Tibial nerve (tissue), 4 donors: ENCODE data around the gene GAK.

ENCODE experiments used
- EP300 ChIP-seq, 2 donors: sonication (generic); formaldehyde crosslinking; IDR thresholded peaks; one replicate each; pipeline ENCODE4 v1.6.1; 2017; ENCODE audit warnings: antibody characterized with exemption in 2 of 2, mild to moderate bottlenecking in 1 of 2
- TF ChIP-seq, protein P1 (sequence below), 5 experiments: fragments of 200-600 bp in 3 of 5; fragments of 450-650 bp in 2 of 5; sonication (generic) in 3 of 5; IDR thresholded peaks; one replicate each; pipeline ENCODE4 v1.5.1; 2016 to 2019; ENCODE audit warnings: antibody characterized with exemption in 5 of 5, mild to moderate bottlenecking in 3 of 5, moderate library complexity in 2 of 5

DNA sequence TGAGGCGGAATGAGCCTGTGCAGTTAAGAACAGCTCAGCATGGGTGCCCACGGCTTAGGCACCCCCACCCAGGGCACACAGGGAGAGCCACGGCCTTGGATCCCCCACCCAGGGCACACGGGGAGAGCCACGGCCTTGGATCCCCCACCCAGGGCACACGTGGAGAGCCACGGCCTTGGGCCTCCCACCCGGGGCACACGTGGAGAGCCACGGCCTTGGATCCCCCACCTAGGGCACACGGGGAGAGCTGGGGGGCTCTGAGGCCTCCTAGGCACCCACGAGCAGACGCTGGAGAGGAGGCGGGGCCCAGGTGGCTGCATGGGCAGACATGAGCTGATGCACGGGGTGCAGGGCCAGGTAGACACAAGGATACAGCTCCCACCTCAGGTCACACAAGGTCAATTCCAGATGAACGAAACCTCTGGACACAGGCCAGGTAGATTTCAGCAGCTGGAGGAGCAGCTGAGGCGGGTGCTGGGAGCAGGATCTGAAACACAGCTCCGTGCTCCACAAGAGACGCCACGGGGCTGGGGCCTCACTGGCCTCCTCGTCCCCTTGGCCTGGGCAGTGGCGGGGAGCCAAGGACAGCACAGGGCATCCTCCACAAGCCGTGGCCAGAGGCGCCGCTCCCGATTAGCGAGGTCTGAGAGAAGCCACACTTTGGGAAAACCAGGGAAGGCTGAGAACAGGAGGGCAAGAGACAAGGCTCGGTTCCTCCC is 30.8 kb downstream of the GAK start:
- no peak for TF ChIP-seq EP300 (IDR thresholded peaks at IDR 0.05)
- TF ChIP-seq, protein P1, sequence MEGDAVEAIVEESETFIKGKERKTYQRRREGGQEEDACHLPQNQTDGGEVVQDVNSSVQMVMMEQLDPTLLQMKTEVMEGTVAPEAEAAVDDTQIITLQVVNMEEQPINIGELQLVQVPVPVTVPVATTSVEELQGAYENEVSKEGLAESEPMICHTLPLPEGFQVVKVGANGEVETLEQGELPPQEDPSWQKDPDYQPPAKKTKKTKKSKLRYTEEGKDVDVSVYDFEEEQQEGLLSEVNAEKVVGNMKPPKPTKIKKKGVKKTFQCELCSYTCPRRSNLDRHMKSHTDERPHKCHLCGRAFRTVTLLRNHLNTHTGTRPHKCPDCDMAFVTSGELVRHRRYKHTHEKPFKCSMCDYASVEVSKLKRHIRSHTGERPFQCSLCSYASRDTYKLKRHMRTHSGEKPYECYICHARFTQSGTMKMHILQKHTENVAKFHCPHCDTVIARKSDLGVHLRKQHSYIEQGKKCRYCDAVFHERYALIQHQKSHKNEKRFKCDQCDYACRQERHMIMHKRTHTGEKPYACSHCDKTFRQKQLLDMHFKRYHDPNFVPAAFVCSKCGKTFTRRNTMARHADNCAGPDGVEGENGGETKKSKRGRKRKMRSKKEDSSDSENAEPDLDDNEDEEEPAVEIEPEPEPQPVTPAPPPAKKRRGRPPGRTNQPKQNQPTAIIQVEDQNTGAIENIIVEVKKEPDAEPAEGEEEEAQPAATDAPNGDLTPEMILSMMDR (IDR thresholded peaks at IDR 0.05), result no peak
